GM18507 (cell line): ENCODE data around the gene CTNNA1.

ENCODE experiments used
- DNase-seq: peaks from one replicate; pipeline ENCODE4 v3.0.0; 2011; ENCODE audit warnings: low read depth; ENCODE audit not compliant: insufficient read length; ENCODE audit errors: extremely low spot score
- FAIRE-seq: peaks from 2 replicates; lab custom pipeline; 2011; peaks lifted over from hg19 to GRCh38; lab: Jason Lieb, UNC

The CTNNA1 gene

GRCh38 chr5:138969323-138970002 lies 216.2 kb downstream of the CTNNA1 start:
- FAIRE-seq (no peak), DNase-seq (no peak)

- no peak for DNase-seq
- FAIRE-seq, result no peak
Measured at GRCh38 chr5:138972230-138972629, 219.0 kb downstream of the CTNNA1 start.

GRCh38 chr5:138972836-138973235 lies 219.6 kb downstream of the CTNNA1 start:
- DNase-seq, result no peak
- no peak for FAIRE-seq

GRCh38 chr5:138974227-138975063 lies 221.2 kb downstream of the CTNNA1 start:
- no peak for DNase-seq

GRCh38 chr5:138975098-138975847 lies 222.0 kb downstream of the CTNNA1 start:
- FAIRE-seq (no peak), DNase-seq (no peak)

More at GRCh38 chr5:138974227-138975063, 221.2 kb downstream of the CTNNA1 start:
- FAIRE-seq, result no peak

GRCh38 chr5:138978080-138978479 lies 224.9 kb downstream of the CTNNA1 start:
- FAIRE-seq (no peak), DNase-seq (no peak)

- no peak for DNase-seq
Measured at GRCh38 chr5:138978581-138978980, 225.4 kb downstream of the CTNNA1 start.

GRCh38 chr5:138979684-138980280 lies 226.6 kb downstream of the CTNNA1 start:
- DNase-seq, result no peak
- FAIRE-seq, result no peak

More at GRCh38 chr5:138978581-138978980, 225.4 kb downstream of the CTNNA1 start:
- FAIRE-seq, result no peak

- FAIRE-seq (no peak), DNase-seq (no peak)
Measured at GRCh38 chr5:138980441-138980840, 227.2 kb downstream of the CTNNA1 start.

GRCh38 chr5:138981131-138981530 lies 227.9 kb downstream of the CTNNA1 start:
- FAIRE-seq (no peak), DNase-seq (no peak)

GRCh38 chr5:138981586-138981985 lies 228.4 kb downstream of the CTNNA1 start:
- DNase-seq, result no peak
- no peak for FAIRE-seq

GRCh38 chr5:138983984-138984383 lies 230.8 kb downstream of the CTNNA1 start:
- FAIRE-seq, result no peak
- no peak for DNase-seq
